Measurements from ENCODE around the gene ROR2. TPM values are rescaled to one million over a fixed set of nuclear protein-coding genes. Genes with fewer than 3 reads are reported as not detected.
A peak's percentile ranks its signal among the peaks of the same experiment; 100 is the strongest.

The ROR2 gene
- total RNA-seq, 1 experiment from 2014 or later: not detected

GRCh38 chr9:91816356-91816755, 133.7 kb downstream of the ROR2 start:
- H3K4me2 ChIP-seq (ENCODE audit: low read length): no peak overlapping the region
- no peaks in the 10 kb centered on the region for H4K20me1 ChIP-seq (ENCODE audit: low read length)
- intact Hi-C loops (cut with micrococcal nuclease): no loop called here
- H3K4me1 ChIP-seq (ENCODE audit: insufficient read depth, low read length): 0 out of 2 replicates have a peak, but pooled peaks cover 2% of the 10 kb centered on the region
- H3K27me3 ChIP-seq (ENCODE audit: low read length): no peaks in the 10 kb centered on the region
- BruUV-seq (replicated peaks): no TSS peak
- ATAC-seq (no peak), DNase-seq (no peak)
- H3K79me2 ChIP-seq (ENCODE audit: low read length): no peaks in the 10 kb centered on the region
- no peak overlapping the region for H3K9ac ChIP-seq (ENCODE audit: low read length)
- no peak overlapping the region for H2AFZ ChIP-seq (ENCODE audit: low read length)
- TF ChIP-seq CTCF (conservative IDR thresholded peaks at IDR 0.05; ENCODE audit: low read depth, low read length) (no peak), EZH2 (IDR thresholded peaks at IDR 0.05; ENCODE audit: low read length, unreplicated experiment) (no peak), EZH2phosphoT487 (IDR thresholded peaks at IDR 0.05; ENCODE audit: borderline replicate concordance, low read length) (no peak)
- no peaks in the 10 kb centered on the region for H3K9me2 ChIP-seq (replicated peaks; ENCODE audit: low read length)
- no peak overlapping the region for H3K4me3 ChIP-seq (ENCODE audit: low read length)
- H3K9me3 ChIP-seq (ENCODE audit: low read length): no peaks in the 10 kb centered on the region
- no peaks in the 10 kb centered on the region for H3F3A ChIP-seq (ENCODE audit: low read length, unreplicated experiment)
- H3K27ac ChIP-seq (ENCODE audit: low read length): no peak overlapping the region
- ChIA-PET CTCF (no interaction called here), POLR2A (ENCODE audit: unreplicated experiment) (no interaction called here)
- no peaks in the 10 kb centered on the region for H3K36me3 ChIP-seq (ENCODE audit: low read depth, low read length)

GRCh38 chr9:91815896-91816295, 134.1 kb downstream of the ROR2 start:
- H4K20me1 ChIP-seq (ENCODE audit: low read length): no peaks in the 10 kb centered on the region
- H3K9me2 ChIP-seq (replicated peaks; ENCODE audit: low read length): no peaks in the 10 kb centered on the region
- intact Hi-C loops (cut with micrococcal nuclease): no loop called here
- no peak overlapping the region for H3K4me3 ChIP-seq (ENCODE audit: low read length)
- no peaks in the 10 kb centered on the region for H3K9me3 ChIP-seq (ENCODE audit: low read length)
- ATAC-seq (no peak), DNase-seq (no peak)
- no peaks in the 10 kb centered on the region for H3K27me3 ChIP-seq (ENCODE audit: low read length)
- CTCF ChIA-PET: no interaction called here
- no peak overlapping the region for H3K9ac ChIP-seq (ENCODE audit: low read length)
- no peak overlapping the region for H3K27ac ChIP-seq (ENCODE audit: low read length)
- no peak for TF ChIP-seq EZH2phosphoT487 (IDR thresholded peaks at IDR 0.05; ENCODE audit: borderline replicate concordance, low read length)
- TF ChIP-seq CTCF (conservative IDR thresholded peaks at IDR 0.05; ENCODE audit: low read depth, low read length): no peak
- no peak for TF ChIP-seq EZH2 (IDR thresholded peaks at IDR 0.05; ENCODE audit: low read length, unreplicated experiment)
- no peaks in the 10 kb centered on the region for H3K4me1 ChIP-seq (ENCODE audit: insufficient read depth, low read length)
- BruUV-seq (replicated peaks): no TSS peak
- POLR2A ChIA-PET (ENCODE audit: unreplicated experiment): no interaction called here
- no peaks in the 10 kb centered on the region for H3K79me2 ChIP-seq (ENCODE audit: low read length)
- H2AFZ ChIP-seq (ENCODE audit: low read length): no peak overlapping the region
- no peak overlapping the region for H3K4me2 ChIP-seq (ENCODE audit: low read length)
- no peaks in the 10 kb centered on the region for H3F3A ChIP-seq (ENCODE audit: low read length, unreplicated experiment)
- no peaks in the 10 kb centered on the region for H3K36me3 ChIP-seq (ENCODE audit: low read depth, low read length)

- Histone ChIP-seq H3K27ac (ENCODE audit: low read length) (no peak overlapping the region), H3K4me3 (ENCODE audit: low read length) (no peak overlapping the region), H4K20me1 (ENCODE audit: low read length) (no peaks in the 10 kb centered on the region), H3F3A (ENCODE audit: low read length, unreplicated experiment) (no peaks in the 10 kb centered on the region), H3K4me1 (ENCODE audit: insufficient read depth, low read length) (no peaks in the 10 kb centered on the region), H2AFZ (ENCODE audit: low read length) (no peak overlapping the region), H3K9ac (ENCODE audit: low read length) (no peak overlapping the region), H3K9me3 (ENCODE audit: low read length) (no peaks in the 10 kb centered on the region), H3K4me2 (ENCODE audit: low read length) (no peak overlapping the region), H3K9me2 (replicated peaks; ENCODE audit: low read length) (no peaks in the 10 kb centered on the region), H3K36me3 (ENCODE audit: low read depth, low read length) (no peaks in the 10 kb centered on the region), H3K27me3 (ENCODE audit: low read length) (no peaks in the 10 kb centered on the region), H3K79me2 (ENCODE audit: low read length) (no peaks in the 10 kb centered on the region)
- DNase-seq (peak; percentile 6), ATAC-seq (no peak)
- CTCF ChIA-PET: no interaction called here
- TF ChIP-seq EZH2 (IDR thresholded peaks at IDR 0.05; ENCODE audit: low read length, unreplicated experiment): no peak
- no peak for TF ChIP-seq CTCF (conservative IDR thresholded peaks at IDR 0.05; ENCODE audit: low read depth, low read length)
- no peak for TF ChIP-seq EZH2phosphoT487 (IDR thresholded peaks at IDR 0.05; ENCODE audit: borderline replicate concordance, low read length)
- BruUV-seq (replicated peaks): no TSS peak
- intact Hi-C loops (cut with micrococcal nuclease): no loop called here
- POLR2A ChIA-PET (ENCODE audit: unreplicated experiment): no interaction called here
Measured at GRCh38 chr9:91814753-91815152, 135.3 kb downstream of the ROR2 start.

Measured in PC-3 (cell line).